Measurements from ENCODE around the gene SDSL.

The SDSL gene

GRCh38 chr12:113479216-113479589 is 57.0 kb downstream of the SDSL start:
- no peaks in the 10 kb centered on the region; the same call in 1 of the 2 replicates for H3K27me3 ChIP-seq (ENCODE audit: insufficient read depth, low read depth)
- H3K4me1 ChIP-seq (ENCODE audit: low read depth, poor library complexity, severe bottlenecking), result no peaks in the 10 kb centered on the region
- no peak for TF ChIP-seq CTCF (conservative IDR thresholded peaks at IDR 0.05; ENCODE audit: low read depth, low read length)
- H3K27ac ChIP-seq, result no peak overlapping the region
- no peak overlapping the region for H3K9ac ChIP-seq
- no peak overlapping the region for H3K4me2 ChIP-seq
- H2AFZ ChIP-seq (ENCODE audit: low read depth), result no peak overlapping the region
- H4K20me1 ChIP-seq (ENCODE audit: insufficient read depth), result no peaks in the 10 kb centered on the region
- no peaks in the 10 kb centered on the region for H3K79me2 ChIP-seq (ENCODE audit: insufficient read depth, low read depth)
- no peak overlapping the region for H3K4me3 ChIP-seq (IDR thresholded peaks at IDR 0.05; ENCODE audit: insufficient read depth, low read depth, low read length)
- H3K36me3 ChIP-seq (ENCODE audit: insufficient read depth), result no peaks in the 10 kb centered on the region

- TF ChIP-seq CTCF (conservative IDR thresholded peaks at IDR 0.05; ENCODE audit: low read depth, low read length), result no peak
- H3K4me2 ChIP-seq, result no peak overlapping the region
- H2AFZ ChIP-seq (ENCODE audit: low read depth), result no peak overlapping the region
- no peaks in the 10 kb centered on the region for H4K20me1 ChIP-seq (ENCODE audit: insufficient read depth)
- H3K27me3 ChIP-seq (ENCODE audit: insufficient read depth, low read depth), result no peaks in the 10 kb centered on the region; the same call in 1 of the 2 replicates
- H3K79me2 ChIP-seq (ENCODE audit: insufficient read depth, low read depth), result no peaks in the 10 kb centered on the region
- H3K4me3 ChIP-seq (IDR thresholded peaks at IDR 0.05; ENCODE audit: insufficient read depth, low read depth, low read length), result no peak overlapping the region
- no peak overlapping the region for H3K9ac ChIP-seq
- no peaks in the 10 kb centered on the region for H3K4me1 ChIP-seq (ENCODE audit: low read depth, poor library complexity, severe bottlenecking)
- no peak overlapping the region for H3K27ac ChIP-seq
- H3K36me3 ChIP-seq (ENCODE audit: insufficient read depth), result no peaks in the 10 kb centered on the region
Measured at GRCh38 chr12:113479590-113480335, 57.6 kb downstream of the SDSL start.

- TF ChIP-seq CTCF (conservative IDR thresholded peaks at IDR 0.05; ENCODE audit: low read depth, low read length), result no peak
Measured at GRCh38 chr12:113480336-113480971, 58.3 kb downstream of the SDSL start.

GRCh38 chr12:113482334-113482733 is 60.2 kb downstream of the SDSL start:
- no peak for TF ChIP-seq CTCF (conservative IDR thresholded peaks at IDR 0.05; ENCODE audit: low read depth, low read length)
- Histone ChIP-seq H2AFZ (ENCODE audit: low read depth) (no peak overlapping the region), H3K9ac (no peak overlapping the region), H3K27me3 (ENCODE audit: insufficient read depth, low read depth) (no peaks in the 10 kb centered on the region; the same call in 1 of the 2 replicates), H3K79me2 (ENCODE audit: insufficient read depth, low read depth) (no peaks in the 10 kb centered on the region), H3K4me1 (ENCODE audit: low read depth, poor library complexity, severe bottlenecking) (no peaks in the 10 kb centered on the region), H3K4me3 (IDR thresholded peaks at IDR 0.05; ENCODE audit: insufficient read depth, low read depth, low read length) (no peak overlapping the region), H3K4me2 (no peak overlapping the region), H3K36me3 (ENCODE audit: insufficient read depth) (no peaks in the 10 kb centered on the region), H4K20me1 (ENCODE audit: insufficient read depth) (no peaks in the 10 kb centered on the region), H3K27ac (no peak overlapping the region)

More at GRCh38 chr12:113480336-113480971, 58.3 kb downstream of the SDSL start:
- no peak overlapping the region for H3K27ac ChIP-seq
- H3K36me3 ChIP-seq (ENCODE audit: insufficient read depth), result no peaks in the 10 kb centered on the region
- H2AFZ ChIP-seq (ENCODE audit: low read depth), result no peak overlapping the region
- H3K4me3 ChIP-seq (IDR thresholded peaks at IDR 0.05; ENCODE audit: insufficient read depth, low read depth, low read length), result no peak overlapping the region
- H4K20me1 ChIP-seq (ENCODE audit: insufficient read depth), result no peaks in the 10 kb centered on the region
- no peaks in the 10 kb centered on the region for H3K4me1 ChIP-seq (ENCODE audit: low read depth, poor library complexity, severe bottlenecking)
- no peaks in the 10 kb centered on the region for H3K79me2 ChIP-seq (ENCODE audit: insufficient read depth, low read depth)
- no peaks in the 10 kb centered on the region; the same call in 1 of the 2 replicates for H3K27me3 ChIP-seq (ENCODE audit: insufficient read depth, low read depth)
- no peak overlapping the region for H3K4me2 ChIP-seq
- H3K9ac ChIP-seq, result no peak overlapping the region

Measured in KMS-11 (cell line).